Measurements from ENCODE around the gene DNAJC21.

The DNAJC21 gene

GRCh38 chr5:34982823-34983222, 53.5 kb downstream of the DNAJC21 start:
- no peak for DNase-seq

GRCh38 chr5:34986965-34987364, 57.6 kb downstream of the DNAJC21 start:
- no peak for DNase-seq

GRCh38 chr5:34991486-34992238, 62.3 kb downstream of the DNAJC21 start:
- DNase-seq = no peak

GRCh38 chr5:34993951-34994350, 64.6 kb downstream of the DNAJC21 start:
- no peak for DNase-seq

- no peak for DNase-seq
These were observed 66.9 kb downstream of the DNAJC21 start for GRCh38 chr5:34996261-34996660.

- peak; percentile 59 for DNase-seq
These were observed 68.9 kb downstream of the DNAJC21 start for GRCh38 chr5:34998058-34998789.

GRCh38 chr5:35001842-35002241, 72.5 kb downstream of the DNAJC21 start:
- no peak for DNase-seq

GRCh38 chr5:35002459-35002858, 73.1 kb downstream of the DNAJC21 start:
- no peak for DNase-seq

GRCh38 chr5:35003018-35003957, 73.9 kb downstream of the DNAJC21 start:
- DNase-seq = no peak

GRCh38 chr5:35004200-35004599, 74.8 kb downstream of the DNAJC21 start:
- DNase-seq = no peak

- DNase-seq = no peak
These were observed 75.4 kb downstream of the DNAJC21 start for GRCh38 chr5:35004771-35005170.

Data from DMS79 (cell line).